Activated B cell treated with CpG ODN at 0.5 μM for 24 hours (primary cell): Measurements from ENCODE around the gene SLF1. TPM values are rescaled to one million over a fixed set of nuclear protein-coding genes. Genes with fewer than 3 reads are reported as not detected.

ENCODE experiments used
- ATAC-seq: fragments of 200-7000 bp; cut with Tn5 transposase; one replicate; pipeline ENCODE4 v1.10.0; 2021; ENCODE audit warnings: low read depth, mild to moderate bottlenecking, moderate library complexity
- CTCF ChIA-PET: fragments of 350-600 bp; sonication (Branson Sonifier 250); formaldehyde crosslinking; loops from one replicate; lab custom pipeline; 2021; ENCODE audit warnings: antibody characterized with exemption; lab: Charles Lee
- POLR2A ChIA-PET: fragments of 350-600 bp; sonication (Branson Sonifier 250); formaldehyde crosslinking; loops from one replicate; lab custom pipeline; 2021; ENCODE audit warnings: antibody characterized with exemption; lab: Charles Lee
- DNase-seq: peaks from one replicate; pipeline ENCODE4 v3.0.0; 2022
- H3K27ac Mint-ChIP-seq: one replicate; pipeline ENCODE4 v1.8.0; 2020; ENCODE audit warnings: mixed read lengths
- H3K27me3 Mint-ChIP-seq: one replicate; pipeline ENCODE4 v1.8.0; 2021; ENCODE audit warnings: mixed read lengths
- H3K36me3 Mint-ChIP-seq: one replicate; pipeline ENCODE4 v1.8.0; 2021; ENCODE audit warnings: low read depth, mixed read lengths
- H3K4me1 Mint-ChIP-seq: one replicate; pipeline ENCODE4 v1.8.0; 2021; ENCODE audit warnings: mixed read lengths
- H3K4me3 Mint-ChIP-seq: one replicate; pipeline ENCODE4 v1.8.0; 2020; ENCODE audit warnings: mild to moderate bottlenecking, mixed read lengths
- H3K9me3 Mint-ChIP-seq: one replicate; pipeline ENCODE4 v1.8.0; 2020; ENCODE audit warnings: mixed read lengths
- CTCF ChIP-seq: fragments of 200-600 bp; IDR thresholded peaks from one replicate; pipeline ENCODE4 v1.8.0; 2022; ENCODE audit warnings: antibody characterized with exemption, mild to moderate bottlenecking
- intact Hi-C: fragments of 100-400 bp; cut with micrococcal nuclease; formaldehyde crosslinking; loops from one replicate; pipeline ENCODE4 v1.15.1; 2024
- total RNA-seq: library from RNA; stranded (reverse); gene quantifications from 2 replicates; pipeline ENCODE4 v1.2.3, GENCODE V29; 2022

Gene SLF1
- total RNA-seq, 1 donor from 2014 or later, result 12.0 TPM

GRCh38 chr5:94715768-94716167 lies 97.3 kb downstream of the SLF1 start:
- ChIA-PET CTCF (no interaction called here), POLR2A (no interaction called here)
- TF ChIP-seq CTCF, result no peak
- no peaks in the 10 kb centered on the region for H3K4me1 Mint-ChIP-seq
- no peak overlapping the region for H3K27ac Mint-ChIP-seq
- H3K9me3 Mint-ChIP-seq, result no peaks in the 10 kb centered on the region
- no peak for DNase-seq
- intact Hi-C loops, result no loop called here
- peaks cover 10% of the 10 kb centered on the region for H3K36me3 Mint-ChIP-seq
- H3K27me3 Mint-ChIP-seq, result no peaks in the 10 kb centered on the region
- ATAC-seq, result no peak
- H3K4me3 Mint-ChIP-seq, result no peak overlapping the region

- Mint-ChIP-seq H3K36me3 (no peaks in the 10 kb centered on the region), H3K27me3 (peaks cover 3% of the 10 kb centered on the region), H3K9me3 (no peaks in the 10 kb centered on the region), H3K4me3 (no peak overlapping the region), H3K27ac (no peak overlapping the region), H3K4me1 (no peaks in the 10 kb centered on the region)
- ChIA-PET CTCF (no interaction called here), POLR2A (no interaction called here)
- no peak for ATAC-seq
- intact Hi-C loops, result no loop called here
- no peak for DNase-seq
- TF ChIP-seq CTCF, result no peak
Measured at GRCh38 chr5:94725142-94725541, 106.7 kb downstream of the SLF1 start.

GRCh38 chr5:94731471-94731870 lies 113.0 kb downstream of the SLF1 start:
- ChIA-PET CTCF (no interaction called here), POLR2A (no interaction called here)
- H3K9me3 Mint-ChIP-seq, result no peaks in the 10 kb centered on the region
- H3K4me1 Mint-ChIP-seq, result no peaks in the 10 kb centered on the region
- ATAC-seq (no peak), DNase-seq (no peak)
- intact Hi-C loops, result loop anchor here (10.0 kb wide), 1 partner anchor 817 kb away; no protein-coding TSS in a partner anchor
- H3K27me3 Mint-ChIP-seq, result no peaks in the 10 kb centered on the region
- H3K4me3 Mint-ChIP-seq, result no peak overlapping the region
- H3K27ac Mint-ChIP-seq, result no peak overlapping the region
- TF ChIP-seq CTCF, result no peak
- H3K36me3 Mint-ChIP-seq, result no peaks in the 10 kb centered on the region

GRCh38 chr5:94736498-94736897 lies 118.0 kb downstream of the SLF1 start:
- Mint-ChIP-seq H3K27me3 (no peaks in the 10 kb centered on the region), H3K4me3 (no peak overlapping the region), H3K36me3 (no peaks in the 10 kb centered on the region), H3K27ac (no peak overlapping the region), H3K9me3 (no peaks in the 10 kb centered on the region), H3K4me1 (no peaks in the 10 kb centered on the region)
- CTCF ChIA-PET, result interaction anchor here (1.2 to 2.6 kb wide), 3 partner anchors 49 to 1128 kb away, joined by 4 to 17 read pairs (median 4); no protein-coding TSS in a partner anchor
- TF ChIP-seq CTCF, result no peak
- intact Hi-C loops, result loop anchor here (10.0 kb wide), 1 partner anchor 822 kb away; no protein-coding TSS in a partner anchor
- ATAC-seq, result no peak
- POLR2A ChIA-PET, result interaction anchor here (1.8 kb wide), 1 partner anchor 10 kb away, joined by 5 read pairs; no protein-coding TSS in a partner anchor
- DNase-seq, result no peak

GRCh38 chr5:94740286-94740685 lies 121.8 kb downstream of the SLF1 start:
- no peak overlapping the region for H3K27ac Mint-ChIP-seq
- ChIA-PET CTCF (no interaction called here), POLR2A (no interaction called here)
- no peaks in the 10 kb centered on the region for H3K36me3 Mint-ChIP-seq
- peaks cover 7% of the 10 kb centered on the region for H3K4me1 Mint-ChIP-seq
- no peak overlapping the region for H3K4me3 Mint-ChIP-seq
- no peak for ATAC-seq
- H3K27me3 Mint-ChIP-seq, result no peaks in the 10 kb centered on the region
- no peak for TF ChIP-seq CTCF
- no peaks in the 10 kb centered on the region for H3K9me3 Mint-ChIP-seq
- intact Hi-C loops, result no loop called here
- no peak for DNase-seq
